SHP77 treated with DMSO at 0.1 percent for 48 hours (cell line): ENCODE measurements around the gene TNFRSF1A.
"Not testable (repeated sequence)": the region's sequence is repeated elsewhere in the genome, so short reads cannot be mapped to it uniquely, and the experiment has no call there.

Experiments
- DNase-seq: peaks from one replicate; lab custom pipeline; 2025; lab: John Stamatoyannopoulos, UW

Gene TNFRSF1A

DNA sequence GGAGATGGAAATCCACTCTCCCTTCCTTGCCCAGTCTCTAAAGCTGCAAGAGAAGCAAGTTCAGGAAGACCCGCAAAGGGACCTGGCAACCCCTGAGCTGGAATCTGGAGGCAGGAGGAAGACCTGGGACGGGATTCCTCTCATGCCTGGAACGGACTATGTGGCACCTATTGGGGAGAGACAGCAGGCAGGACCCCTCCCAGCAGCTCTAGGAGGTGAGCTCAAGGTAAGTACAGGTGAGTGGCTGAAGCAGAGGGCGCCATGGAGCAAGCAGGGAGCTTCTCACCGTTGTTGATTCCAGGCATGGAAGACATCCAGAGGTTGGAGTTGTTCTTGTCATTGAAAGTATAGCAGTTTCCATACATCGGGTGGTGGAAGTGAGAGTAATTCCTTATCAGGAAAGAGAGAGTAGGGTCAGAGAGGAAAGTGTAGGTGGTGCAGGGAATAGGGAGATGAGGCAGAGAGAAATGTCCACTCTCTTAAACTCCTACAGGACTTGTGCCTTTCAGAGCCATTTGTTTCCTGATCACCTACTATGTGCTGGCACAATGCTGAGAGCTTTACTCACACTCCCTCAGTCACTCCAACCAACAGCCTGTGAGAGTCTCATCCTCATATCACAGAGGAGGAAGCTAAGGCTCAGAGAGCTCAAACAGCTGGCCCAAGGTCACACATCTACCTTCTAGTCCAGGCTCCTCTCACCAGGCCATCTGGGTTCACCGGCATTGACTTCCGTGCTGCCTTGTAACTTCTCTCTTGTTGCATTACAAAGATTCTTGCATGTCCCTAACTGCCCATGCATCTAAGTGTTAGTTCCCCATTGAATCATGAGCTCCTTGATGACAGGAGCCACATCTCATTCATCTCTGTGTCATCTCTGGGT, 13.9 kb upstream of the TNFRSF1A start:
- DNase-seq: no peak

DNA sequence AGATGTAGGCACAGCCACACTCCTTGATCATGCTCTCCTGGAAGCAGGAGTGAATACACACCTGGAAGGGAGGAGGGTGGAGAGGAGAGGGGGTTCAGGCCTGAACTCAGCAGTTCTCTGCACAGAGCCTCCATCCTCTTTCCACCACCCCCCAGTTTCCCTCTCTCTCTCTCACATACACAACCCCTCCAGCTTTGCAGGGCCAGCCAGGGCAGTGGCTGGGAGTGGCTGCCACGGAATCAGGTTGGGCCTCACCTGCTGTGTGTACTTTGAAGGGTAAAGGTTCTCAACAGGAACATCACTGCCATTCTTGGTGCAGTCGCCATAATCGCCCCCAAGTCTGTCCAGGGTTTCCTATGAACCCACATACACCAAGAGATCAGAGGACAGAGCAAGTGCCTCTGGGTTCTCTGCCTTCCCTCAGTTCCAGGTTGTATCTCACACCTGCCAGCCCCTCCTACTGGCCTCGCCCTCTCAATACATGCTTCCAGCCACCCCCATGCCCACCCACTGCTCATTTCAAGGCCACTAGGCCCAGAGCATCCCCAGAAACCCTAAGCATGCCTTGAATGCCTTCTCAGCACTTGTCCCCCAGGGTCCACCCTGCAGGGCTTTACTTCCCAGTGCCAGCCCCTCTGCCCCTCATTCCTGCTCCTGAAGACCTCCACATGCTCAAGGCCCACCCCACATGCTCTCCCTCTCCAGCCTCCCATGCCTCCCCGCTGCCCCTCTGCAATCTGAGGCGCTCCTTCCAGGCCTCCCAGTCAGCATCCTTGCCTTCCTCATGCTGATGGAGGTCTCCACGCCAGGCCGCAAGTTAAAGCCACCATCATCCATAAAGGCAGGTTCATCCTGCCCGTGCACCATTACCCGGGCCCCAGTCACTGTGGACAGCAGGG, 12.9 kb upstream of the TNFRSF1A start:
- DNase-seq: no peak

DNA sequence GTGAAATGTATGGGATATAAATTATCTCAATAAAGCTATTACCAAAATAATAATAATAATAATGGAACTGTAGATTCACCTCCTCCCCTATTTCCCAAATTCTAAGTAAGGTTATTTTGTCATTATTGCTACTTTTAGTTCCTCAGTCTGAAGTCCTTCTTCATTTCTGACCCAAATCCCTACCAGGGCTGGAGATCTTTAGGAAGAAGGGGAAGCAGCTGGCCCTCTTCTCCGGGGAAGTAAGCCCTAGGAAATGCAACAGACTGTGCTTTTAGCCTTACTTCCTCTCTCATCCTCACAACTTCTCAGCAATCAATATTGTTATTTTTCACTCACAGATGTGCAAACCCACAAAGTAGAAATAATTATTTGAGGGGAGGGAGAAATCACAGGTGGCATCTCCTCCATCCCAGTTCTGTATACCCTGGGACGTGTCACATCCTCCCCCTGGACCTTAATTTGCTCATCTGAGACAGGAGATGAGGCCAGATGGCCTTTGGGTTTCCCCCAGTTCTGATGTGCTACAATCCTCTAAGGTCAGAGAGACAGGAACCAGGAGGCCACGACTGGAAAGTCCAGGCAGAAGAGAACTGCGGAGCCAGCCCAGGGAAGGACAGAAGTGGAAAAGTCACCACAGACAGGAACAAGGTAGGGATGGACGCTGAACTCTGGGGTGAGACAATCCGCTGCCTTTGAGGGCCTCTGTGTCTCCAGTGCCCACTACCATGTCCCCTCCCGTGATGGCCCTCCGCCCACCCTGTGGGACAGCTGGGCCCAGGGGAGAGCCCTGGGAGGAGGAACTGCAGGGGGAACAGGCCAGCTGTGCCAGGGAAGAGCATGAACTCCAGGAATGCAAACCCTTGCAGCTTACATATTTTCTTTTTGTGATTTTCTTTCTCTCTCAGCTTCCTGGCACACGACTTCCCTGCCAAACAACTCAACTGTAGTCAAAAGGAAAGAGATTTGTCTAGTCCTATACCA, 10.6 kb upstream of the TNFRSF1A start:
- no peak for DNase-seq

DNA sequence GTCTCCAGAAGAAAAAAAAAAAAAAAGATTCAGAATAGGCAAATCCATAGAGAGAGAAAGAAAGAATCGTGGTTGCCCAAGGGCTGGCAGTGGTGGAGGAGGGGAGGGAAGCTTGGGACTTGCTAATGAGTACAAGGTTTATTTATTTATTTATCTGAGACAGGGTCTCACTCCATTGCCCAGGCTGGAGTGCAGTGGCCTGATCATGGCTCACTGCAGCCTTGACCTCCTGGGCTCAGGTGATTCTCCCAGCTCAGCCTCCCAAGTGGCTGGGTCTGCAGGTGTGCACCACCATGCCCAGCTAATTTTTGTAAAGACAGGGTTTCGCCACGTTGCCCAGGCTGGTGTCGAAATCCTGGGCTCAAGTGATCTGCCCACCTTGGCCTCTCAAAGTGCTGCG, 9.7 kb upstream of the TNFRSF1A start:
- DNase-seq: no peak

DNA sequence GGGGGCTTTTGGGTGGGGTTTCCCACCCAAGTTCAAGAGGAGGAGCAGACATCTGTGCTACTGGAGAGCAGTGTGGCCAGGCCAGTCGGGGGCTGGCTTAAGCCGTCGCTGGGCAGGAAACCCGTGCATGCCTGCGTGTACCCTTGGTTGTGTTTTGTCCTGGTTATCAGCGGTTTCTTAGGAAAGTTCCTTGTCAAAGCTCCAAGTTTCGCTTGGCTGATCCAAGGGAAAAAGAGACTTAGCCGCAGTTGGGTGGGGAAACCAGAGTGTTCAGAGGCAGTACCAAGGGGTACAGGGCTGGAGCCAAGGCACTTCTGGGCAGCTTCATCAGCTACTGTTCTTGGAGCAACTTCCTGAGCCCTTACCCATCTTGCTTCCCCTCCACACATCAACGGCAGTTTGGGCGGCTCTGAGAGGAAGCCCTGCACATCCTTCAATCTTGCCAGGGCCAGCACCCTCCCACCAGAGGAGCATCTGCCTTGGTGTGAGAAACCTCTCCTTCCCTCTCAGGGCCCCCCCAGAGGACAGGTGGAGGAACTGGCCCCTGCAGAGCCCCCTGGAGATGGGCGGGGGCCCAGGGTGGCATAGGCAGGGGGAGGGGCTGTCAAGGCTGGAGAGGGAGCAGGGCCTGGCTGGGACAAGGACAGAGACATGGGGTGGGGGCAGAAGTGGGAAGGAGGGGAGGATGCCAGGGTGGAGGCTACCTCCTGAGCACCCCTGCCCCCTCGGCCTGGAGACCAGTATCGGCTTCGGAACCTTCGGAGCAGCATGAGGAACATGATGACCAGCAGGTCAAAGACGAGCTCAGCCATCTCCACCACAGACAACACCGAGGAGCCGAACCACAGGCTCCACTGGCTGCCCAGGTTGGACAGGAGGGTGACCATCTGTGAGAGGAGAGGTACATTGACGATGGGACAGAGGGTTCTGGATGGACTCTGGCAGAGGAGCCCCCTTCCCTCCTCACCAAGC, 5.8 kb upstream of the TNFRSF1A start:
- DNase-seq: no peak

DNA sequence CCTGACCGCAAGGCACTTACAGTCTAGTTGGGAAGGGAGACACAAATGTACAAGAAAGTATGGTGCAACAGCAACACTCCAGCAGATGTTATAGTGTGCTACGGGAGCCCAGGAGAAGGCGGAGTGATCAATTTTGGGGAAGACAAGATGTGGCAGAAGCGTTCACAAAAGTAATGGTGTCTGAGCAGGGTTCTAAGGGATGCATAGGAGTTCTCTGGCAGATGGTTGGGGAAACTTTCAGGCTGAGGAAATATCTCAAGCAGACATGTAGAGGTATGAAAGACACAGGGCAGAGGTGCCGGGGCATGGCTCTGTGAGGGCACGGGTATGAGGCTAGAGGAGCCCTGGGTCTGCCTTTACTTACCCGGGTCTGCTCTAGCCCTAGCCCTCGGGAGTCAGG, 5.1 kb upstream of the TNFRSF1A start:
- DNase-seq: no peak

DNA sequence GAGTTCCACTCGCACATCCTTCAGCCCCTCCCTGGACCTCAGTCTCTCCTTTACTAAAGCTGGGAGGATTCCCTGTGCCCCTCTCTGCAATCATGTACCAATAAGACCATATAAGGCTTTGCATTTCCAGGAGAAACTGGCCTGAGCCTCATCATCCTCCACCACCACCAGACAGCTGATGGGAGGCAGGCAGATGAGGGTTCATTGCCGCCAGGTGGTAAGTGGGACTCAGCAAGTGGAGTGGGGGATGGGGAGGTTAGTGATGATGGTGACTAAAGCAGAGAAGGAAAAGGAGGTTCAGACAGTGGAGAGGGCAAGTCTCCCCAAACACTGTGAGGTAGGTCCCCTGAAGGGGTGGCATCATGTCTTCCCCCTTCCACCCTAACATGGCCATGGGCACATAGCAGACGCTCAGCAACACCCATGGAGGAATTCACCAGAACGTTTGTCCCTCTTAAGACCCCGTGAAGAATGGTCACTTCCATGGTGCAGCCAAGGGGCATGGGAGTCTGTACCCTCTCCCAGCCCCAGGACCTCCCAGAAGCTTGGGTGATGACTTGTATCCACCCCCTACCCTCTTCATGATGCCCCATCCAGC, 4.5 kb upstream of the TNFRSF1A start:
- DNase-seq: no peak

DNA sequence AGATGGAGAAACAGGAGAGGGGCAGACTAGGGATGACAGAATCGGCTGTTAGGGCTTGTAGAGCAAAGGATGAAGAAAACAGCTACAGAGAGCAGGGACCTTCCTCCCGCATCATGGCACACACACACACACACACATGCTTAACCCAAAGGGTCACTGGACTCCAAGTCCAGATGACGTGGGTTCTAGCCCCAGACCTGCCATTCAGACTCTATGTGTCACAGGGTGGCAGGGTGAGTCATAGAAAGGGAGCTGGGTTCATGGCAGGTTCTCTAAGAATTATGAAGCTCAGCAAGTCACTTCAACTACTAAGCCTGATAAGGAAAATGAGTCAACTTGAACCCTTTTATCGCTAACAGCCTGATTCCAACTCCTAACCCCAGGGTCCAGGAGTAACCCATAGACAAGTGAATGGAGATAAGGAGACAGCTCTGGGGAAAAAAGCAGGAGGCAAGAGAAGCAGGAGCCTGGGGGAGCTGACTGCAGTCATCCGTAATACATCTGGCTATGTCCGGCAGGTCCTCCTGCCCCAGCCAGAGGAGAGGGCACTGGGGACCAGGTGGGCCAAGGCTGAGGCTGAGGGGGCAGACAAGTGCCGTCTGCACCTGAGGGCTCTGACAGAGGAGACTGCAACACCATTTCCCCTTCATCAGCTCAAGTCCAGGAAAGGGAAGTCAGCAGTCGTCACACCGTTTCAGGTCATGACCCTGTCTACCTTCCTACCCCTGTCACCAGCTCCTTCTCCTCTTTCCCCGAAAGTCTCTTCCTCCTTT, 3.6 kb upstream of the TNFRSF1A start:
- no peak for DNase-seq

DNA sequence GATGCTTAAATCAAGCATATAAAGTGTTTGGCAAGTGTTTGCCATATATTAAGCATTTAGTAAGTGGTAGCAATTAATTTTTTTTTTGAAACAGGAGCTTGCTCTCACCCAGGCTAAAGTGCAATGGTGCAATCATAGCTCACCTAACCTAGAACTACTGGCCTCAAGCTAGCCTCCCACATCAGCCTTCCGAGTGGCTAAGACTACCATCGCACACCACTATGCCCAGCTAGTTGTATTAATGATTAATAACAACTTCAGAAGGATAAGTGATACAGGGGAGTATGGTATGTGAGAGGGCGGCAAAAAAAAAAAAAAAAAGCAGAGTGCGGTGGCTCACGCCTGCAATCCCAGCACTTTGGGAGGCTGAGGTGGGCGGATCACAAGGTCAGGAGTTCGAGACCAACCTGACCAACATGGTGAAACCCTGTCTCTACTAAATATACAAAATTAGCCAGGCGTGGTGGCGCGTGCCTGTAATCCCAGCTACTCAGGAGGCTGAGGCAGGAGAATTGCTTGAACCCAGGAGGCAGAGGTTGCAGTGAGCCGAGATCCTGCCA, 2.3 kb upstream of the TNFRSF1A start:
- DNase-seq: not testable (repeated sequence)

DNA sequence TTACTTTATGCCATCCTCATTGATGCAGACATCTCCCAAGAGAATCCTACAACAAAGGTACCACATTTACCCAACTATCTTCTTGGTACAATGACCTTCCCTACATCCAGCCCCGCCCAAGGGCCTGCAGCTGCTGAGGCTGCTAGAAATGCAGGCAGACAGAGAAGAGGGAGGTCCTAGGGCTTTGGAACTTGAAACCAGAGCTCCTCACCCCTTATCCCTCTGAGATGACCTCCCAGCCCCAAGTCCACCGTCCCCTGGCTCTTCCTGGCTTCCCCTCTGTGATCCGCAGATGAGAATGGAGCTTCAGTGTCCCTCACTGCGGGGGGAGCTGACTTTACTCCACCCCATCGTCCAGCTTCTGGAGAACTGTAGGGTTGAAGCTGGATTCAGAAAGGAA, 1.6 kb upstream of the TNFRSF1A start:
- no peak for DNase-seq

DNA sequence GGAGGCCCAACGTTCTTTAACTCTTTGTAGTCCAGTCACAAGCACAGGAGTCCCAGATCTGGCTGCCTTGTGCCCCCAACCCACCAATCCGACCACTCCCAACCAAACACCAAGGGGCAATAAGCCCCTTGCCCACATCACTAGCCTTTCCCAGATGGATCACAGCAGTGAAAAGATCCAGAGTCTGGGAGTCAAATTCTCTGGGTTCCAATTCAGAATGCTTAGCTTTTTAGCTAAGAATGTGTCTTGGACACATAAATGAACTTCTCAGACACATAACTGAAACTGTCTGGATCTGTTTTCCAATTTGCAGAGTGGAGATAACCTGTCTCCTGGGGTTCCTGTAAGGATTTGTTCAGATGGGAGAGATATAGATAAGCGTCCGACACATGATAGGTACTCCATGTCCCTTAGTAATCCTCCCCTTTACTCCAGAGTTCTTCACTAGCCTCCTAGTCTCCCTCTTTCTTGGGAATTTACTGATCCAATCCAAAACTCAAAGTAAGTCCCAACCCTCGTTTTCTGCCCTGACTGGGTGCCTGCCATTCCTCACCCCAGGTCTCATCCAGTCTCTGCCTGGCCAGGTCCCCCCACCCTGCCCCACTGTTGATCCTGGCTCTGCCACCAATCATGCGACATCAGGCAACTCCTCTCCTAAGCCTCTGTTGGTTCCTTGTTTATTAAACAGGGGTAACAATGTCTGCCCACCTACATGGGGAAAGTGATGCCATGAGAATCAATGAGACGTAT, 439 bp upstream of the TNFRSF1A start:
- DNase-seq: no peak

DNA sequence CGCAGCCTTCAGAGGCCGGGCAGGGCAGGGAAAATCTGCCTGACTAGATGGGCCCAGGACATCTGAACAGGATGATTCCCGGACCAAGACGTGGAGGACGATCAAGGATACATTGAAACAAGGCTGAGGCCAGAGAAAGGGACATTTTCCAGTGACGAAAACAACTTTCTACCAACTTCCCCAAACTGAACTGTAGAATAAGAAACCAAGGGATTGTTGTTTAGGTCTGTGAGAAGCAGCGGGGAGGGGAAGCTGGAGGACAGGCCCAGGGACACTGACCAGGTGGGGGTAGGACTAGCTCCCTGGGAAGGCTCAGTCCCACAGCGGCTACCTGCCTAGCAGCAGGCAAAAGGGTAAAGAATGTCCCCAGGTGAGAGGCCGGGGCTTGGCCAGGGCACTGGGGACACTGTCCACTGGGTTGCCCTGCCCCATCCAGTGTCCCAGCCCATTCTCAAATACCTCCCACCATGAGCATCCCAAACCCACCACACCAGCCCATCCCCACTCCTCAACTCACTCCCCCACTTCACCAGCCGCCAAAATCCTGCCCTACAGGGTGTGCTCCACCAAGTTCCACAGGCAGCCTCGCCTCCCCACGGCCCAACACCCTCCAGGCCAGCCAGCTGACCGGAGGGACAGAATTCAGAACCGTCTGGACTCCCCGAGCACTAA, 995 bp downstream of the TNFRSF1A start:
- no peak for DNase-seq

DNA sequence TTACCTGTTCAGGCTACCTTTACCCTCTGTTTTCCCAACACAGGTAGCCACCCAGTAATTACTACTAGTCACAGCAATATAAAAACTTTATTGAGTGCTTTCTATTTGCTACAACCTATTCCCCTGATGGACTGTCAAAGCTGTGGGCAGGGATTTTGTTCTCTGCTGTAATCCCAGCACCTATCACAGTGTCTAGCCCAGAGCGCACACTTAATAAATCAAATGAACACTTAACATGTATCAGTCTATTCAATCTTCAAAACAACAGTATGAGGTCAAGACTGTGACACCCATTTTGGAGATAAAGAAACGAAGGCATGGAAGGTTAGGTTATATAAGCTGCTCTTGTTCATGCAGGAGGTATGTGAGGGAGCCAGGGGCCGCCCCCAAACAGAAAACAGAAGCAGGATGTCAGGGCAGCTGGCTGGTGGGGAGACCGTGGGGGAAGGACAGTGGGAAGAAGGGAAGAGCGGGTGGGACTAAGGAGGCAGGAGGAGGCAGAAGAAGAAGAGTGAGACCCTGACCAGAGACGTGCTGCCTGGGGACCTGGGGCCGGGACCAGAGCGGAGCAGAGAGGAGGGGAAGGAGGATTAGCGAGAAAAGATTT, 1.7 kb downstream of the TNFRSF1A start:
- DNase-seq: no peak

DNA sequence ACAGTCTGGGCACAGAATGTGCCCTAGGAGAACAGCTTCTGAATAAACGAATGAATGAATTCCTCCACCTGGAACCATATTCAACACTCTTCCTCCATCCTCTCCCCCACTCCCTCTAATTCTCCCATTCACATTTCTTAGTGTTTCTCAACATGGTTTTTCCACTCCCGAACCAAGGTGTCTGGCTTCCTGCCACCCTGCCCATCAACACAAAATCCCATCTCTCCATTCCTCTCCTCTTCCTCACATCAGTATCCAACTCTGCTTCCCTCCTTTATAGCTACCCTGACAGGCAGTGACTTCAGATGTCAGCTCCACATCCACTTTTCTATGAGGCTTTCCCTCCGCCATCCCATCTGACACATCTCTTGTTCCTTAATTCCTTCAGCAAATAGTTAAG, 2.9 kb downstream of the TNFRSF1A start:
- no peak for DNase-seq

DNA sequence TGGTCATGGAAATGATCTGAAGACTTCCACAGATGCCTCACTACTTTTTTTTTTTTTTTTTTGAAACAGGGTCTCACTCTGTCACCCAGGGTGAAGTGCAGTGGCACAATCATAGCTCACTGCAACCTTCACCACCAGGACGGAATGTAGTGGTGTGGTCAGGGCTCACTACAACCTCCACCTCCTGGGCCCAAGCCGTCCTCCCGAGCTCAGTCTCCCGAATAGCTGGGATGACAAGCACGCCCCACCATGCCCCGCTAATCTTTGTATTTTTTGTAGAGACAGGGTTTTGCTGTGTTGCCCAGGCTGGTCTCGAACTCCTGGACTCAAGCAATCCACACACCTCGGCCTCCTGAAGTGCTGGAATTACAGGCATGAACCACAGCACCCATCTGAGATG, 3.3 kb downstream of the TNFRSF1A start:
- not testable (repeated sequence) for DNase-seq

DNA sequence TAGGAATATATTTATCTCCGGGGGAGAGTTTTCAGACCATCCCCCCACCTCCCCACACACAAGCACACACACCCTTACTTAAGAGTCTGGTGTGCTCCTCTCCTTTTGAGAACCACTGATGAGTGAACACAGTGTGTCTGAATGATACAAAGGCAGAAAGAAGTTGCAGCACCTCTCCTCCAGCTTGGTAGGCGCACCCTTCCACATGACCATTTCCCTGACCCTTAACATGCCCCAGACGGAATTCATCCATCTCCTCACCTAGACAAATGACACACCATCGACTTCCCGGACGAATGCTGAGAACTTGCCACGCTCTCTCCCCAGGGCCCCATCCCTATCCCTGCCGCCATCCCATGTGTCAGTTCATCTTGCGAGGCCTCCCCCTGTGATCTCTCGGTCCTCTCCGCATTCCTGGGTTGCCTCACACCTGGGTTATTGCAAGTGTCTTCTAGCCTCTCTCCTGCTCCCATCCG, 3.9 kb downstream of the TNFRSF1A start:
- no peak for DNase-seq
